Nephron progenitor cell (in vitro differentiated cells): ENCODE results near the gene MAPKAP1.
"Not testable (repeated sequence)": the region's sequence is repeated elsewhere in the genome, so short reads cannot be mapped to it uniquely, and the experiment has no call there.

Experiments
- DNase-seq: peaks from one replicate; pipeline ENCODE4 v3.0.0; 2021
- H3K27ac Mint-ChIP-seq: 2 replicates; pipeline ENCODE4 v1.8.0; 2021; ENCODE audit warnings: mild to moderate bottlenecking, moderate library complexity, mixed read lengths
- H3K27me3 Mint-ChIP-seq: 2 replicates; pipeline ENCODE4 v1.8.0; 2021; ENCODE audit warnings: mild to moderate bottlenecking, low read depth, mixed read lengths; ENCODE audit not compliant: poor library complexity
- H3K36me3 Mint-ChIP-seq: 2 replicates; pipeline ENCODE4 v1.8.0; 2021; ENCODE audit warnings: low read depth, mixed read lengths
- H3K4me1 Mint-ChIP-seq: 2 replicates; pipeline ENCODE4 v1.8.0; 2021; ENCODE audit warnings: mixed read lengths
- H3K4me3 Mint-ChIP-seq: 2 replicates; pipeline ENCODE4 v1.8.0; 2021; ENCODE audit warnings: mild to moderate bottlenecking, moderate library complexity, mixed read lengths
- H3K9me3 Mint-ChIP-seq: 2 replicates; pipeline ENCODE4 v1.8.0; 2021; ENCODE audit warnings: mild to moderate bottlenecking, moderate library complexity, mixed read lengths
- CTCF ChIP-seq: fragments of 200-600 bp; sonication (generic); IDR thresholded peaks from 2 replicates; pipeline ENCODE4 v1.5.0; 2021; ENCODE audit warnings: antibody characterized with exemption

MAPKAP1 gene

GRCh38 chr9:125406810-125407087, 300.3 kb downstream of the MAPKAP1 start:
- no peaks in the 10 kb centered on the region for H3K36me3 Mint-ChIP-seq
- DNase-seq = no peak
- peaks cover 26% of the 10 kb centered on the region for H3K4me1 Mint-ChIP-seq
- H3K4me3 Mint-ChIP-seq = peak overlapping the region; percentile 26
- no peak overlapping the region for H3K27ac Mint-ChIP-seq
- H3K27me3 Mint-ChIP-seq = peaks cover 23% of the 10 kb centered on the region
- no peak for TF ChIP-seq CTCF
- no peaks in the 10 kb centered on the region for H3K9me3 Mint-ChIP-seq

GRCh38 chr9:125405938-125406809, 300.8 kb downstream of the MAPKAP1 start:
- Mint-ChIP-seq H3K27me3 (peaks cover 18% of the 10 kb centered on the region), H3K9me3 (no peaks in the 10 kb centered on the region), H3K36me3 (no peaks in the 10 kb centered on the region), H3K27ac (no peak overlapping the region), H3K4me3 (peak overlapping the region; percentile 26), H3K4me1 (peaks cover 24% of the 10 kb centered on the region)
- no peak for DNase-seq
- TF ChIP-seq CTCF = no peak

- peaks cover 19% of the 10 kb centered on the region for H3K4me1 Mint-ChIP-seq
- no peaks in the 10 kb centered on the region for H3K9me3 Mint-ChIP-seq
- no peak for TF ChIP-seq CTCF
- H3K4me3 Mint-ChIP-seq = no peak overlapping the region
- peaks cover 13% of the 10 kb centered on the region for H3K27me3 Mint-ChIP-seq
- no peaks in the 10 kb centered on the region for H3K36me3 Mint-ChIP-seq
- no peak overlapping the region for H3K27ac Mint-ChIP-seq
- DNase-seq = no peak
Observed at GRCh38 chr9:125404733-125405132, 302.3 kb downstream of the MAPKAP1 start.

GRCh38 chr9:125400725-125401716, 306.0 kb downstream of the MAPKAP1 start:
- Mint-ChIP-seq H3K27me3 (no peaks in the 10 kb centered on the region), H3K27ac (no peak overlapping the region), H3K9me3 (peaks cover under 1% of the 10 kb centered on the region), H3K4me3 (no peak overlapping the region), H3K36me3 (no peaks in the 10 kb centered on the region), H3K4me1 (peaks cover 3% of the 10 kb centered on the region)
- DNase-seq = no peak
- TF ChIP-seq CTCF = no peak

- not testable (repeated sequence) for H3K9me3 Mint-ChIP-seq, H3K27me3 Mint-ChIP-seq, DNase-seq, H3K36me3 Mint-ChIP-seq, H3K4me3 Mint-ChIP-seq, H3K4me1 Mint-ChIP-seq
- peak overlapping the region; percentile 76 for H3K27ac Mint-ChIP-seq
Observed at GRCh38 chr9:125400232-125400631, 306.8 kb downstream of the MAPKAP1 start.

- no peak for TF ChIP-seq CTCF
- no peaks in the 10 kb centered on the region for H3K36me3 Mint-ChIP-seq
- no peak overlapping the region for H3K4me3 Mint-ChIP-seq
Observed at GRCh38 chr9:125399666-125400065, 307.3 kb downstream of the MAPKAP1 start.

More at GRCh38 chr9:125399666-125400065, 307.3 kb downstream of the MAPKAP1 start:
- peaks cover 4% of the 10 kb centered on the region for H3K27me3 Mint-ChIP-seq
- no peak overlapping the region for H3K27ac Mint-ChIP-seq
- no peak for DNase-seq
- H3K4me1 Mint-ChIP-seq = no peaks in the 10 kb centered on the region
- H3K9me3 Mint-ChIP-seq = peaks cover 3% of the 10 kb centered on the region
